H1 (cell line): ENCODE data around the gene SHMT2. TPM values are rescaled to one million over a fixed set of nuclear protein-coding genes. Genes with fewer than 3 reads are reported as not detected.

ENCODE experiments used
- CTCF ChIA-PET: fragments of 300-600 bp; sonication (Branson Sonifier 250); formaldehyde crosslinking; loops from one replicate; lab custom pipeline; 2021; ENCODE audit not compliant: partially characterized antibody; lab: Charles Lee
- POLR2A ChIA-PET: fragments of 300-600 bp; sonication (Branson Sonifier 250); formaldehyde crosslinking; loops from one replicate; lab custom pipeline; 2021; ENCODE audit warnings: inconsistent platforms; ENCODE audit not compliant: partially characterized antibody; lab: Charles Lee
- DNase-seq, 2 experiments: peaks; one replicate each; pipeline versions ENCODE4 v3.0.0 to v3.0.0-alpha.2; 2010 to 2022; ENCODE audit warnings: low spot score in 2 of 2, low read depth in 1 of 2, mixed read lengths in 1 of 2
- FAIRE-seq: peaks from 2 replicates; lab custom pipeline; 2011; peaks lifted over from hg19 to GRCh38; lab: Jason Lieb, UNC
- H2AFZ ChIP-seq: 2 replicates; pipeline ENCODE4 v1.8.1; 2012; ENCODE audit warnings: low read length, inconsistent platforms
- H2AK5ac ChIP-seq: 2 replicates; pipeline ENCODE4 v1.6.1; 2013; ENCODE audit warnings: low read depth, low read length
- H2BK120ac ChIP-seq: replicated peaks from 2 replicates; pipeline ENCODE3; 2013; ENCODE audit warnings: low read depth, low read length, inconsistent platforms
- H2BK12ac ChIP-seq: 2 replicates; pipeline ENCODE4 v1.6.1; 2013; ENCODE audit warnings: low read depth, low read length
- H2BK15ac ChIP-seq: 2 replicates; pipeline ENCODE4 v1.6.1; 2013; ENCODE audit warnings: low read length
- H2BK20ac ChIP-seq: 2 replicates; pipeline ENCODE4 v1.6.1; 2013; ENCODE audit warnings: low read length
- H2BK5ac ChIP-seq: 2 replicates; pipeline ENCODE4 v1.6.1; 2013; ENCODE audit warnings: low read depth, low read length
- H3K14ac ChIP-seq: 2 replicates; pipeline ENCODE4 v1.6.1; 2013; ENCODE audit warnings: inconsistent platforms; ENCODE audit not compliant: insufficient read length
- H3K18ac ChIP-seq: 2 replicates; pipeline ENCODE4 v1.6.1; 2013; ENCODE audit warnings: low read length; ENCODE audit errors: extremely low read depth
- H3K23ac ChIP-seq: 2 replicates; pipeline ENCODE4 v1.6.1; 2013; ENCODE audit warnings: inconsistent platforms; ENCODE audit not compliant: insufficient read length
- H3K23me2 ChIP-seq: 2 replicates; pipeline ENCODE4 v1.6.1; 2013; ENCODE audit warnings: low read depth, low read length
- H3K27ac ChIP-seq: 2 replicates; pipeline ENCODE4 v1.6.1; 2011; ENCODE audit warnings: low read depth, low read length, inconsistent platforms
- H3K27me3 ChIP-seq, 4 experiments: replicated peaks in 1 of 4; 1 replicate in 1 of 4; 2 replicates in 3 of 4; pipeline versions ENCODE4 v1.6.1 to v1.8.1; 2011 to 2013; ENCODE audit warnings: low read length in 3 of 4, mild to moderate bottlenecking in 3 of 4, inconsistent platforms in 2 of 4, mixed read lengths in 2 of 4, moderate library complexity in 1 of 4; ENCODE audit not compliant: control insufficient read depth in 3 of 4, insufficient read depth in 3 of 4; ENCODE audit errors: extremely low read depth in 1 of 4
- H3K36me3 ChIP-seq, 4 experiments: 2 replicates each; pipeline versions ENCODE4 v1.6.1 to v1.8.1; 2011 to 2013; ENCODE audit warnings: mild to moderate bottlenecking in 4 of 4, low read length in 3 of 4, moderate library complexity in 2 of 4, control low read depth in 1 of 4, inconsistent platforms in 1 of 4; ENCODE audit not compliant: insufficient read depth in 4 of 4, control insufficient read depth in 2 of 4
- H3K4ac ChIP-seq: replicated peaks from 2 replicates; pipeline ENCODE3; 2013; ENCODE audit warnings: low read length, low read depth, mixed read lengths, inconsistent platforms; ENCODE audit not compliant: insufficient read length
- H3K4me1 ChIP-seq, 4 experiments: replicated peaks in 1 of 4; 1 replicate in 1 of 4; 2 replicates in 3 of 4; pipeline versions ENCODE4 v1.6.1 to v1.8.1; 2011 to 2013; ENCODE audit warnings: low read length in 3 of 4, inconsistent platforms in 2 of 4, mixed read lengths in 1 of 4; ENCODE audit not compliant: insufficient read depth in 4 of 4, control insufficient read depth in 3 of 4
- H3K4me2 ChIP-seq, 2 experiments: 2 replicates each; pipeline versions ENCODE4 v1.6.1 to v1.8.1; 2011 to 2013; ENCODE audit warnings: low read depth in 2 of 2, low read length in 2 of 2, control low read depth in 1 of 2, inconsistent platforms in 1 of 2, mild to moderate bottlenecking in 1 of 2; ENCODE audit not compliant: insufficient read depth in 1 of 2
- H3K4me3 ChIP-seq, 4 experiments: fragments of 200-600, 300-600 bp in 1 of 4; sonication (generic), shearing (Covaris generic), sonication (Bioruptor Twin) in 1 of 4; 2 replicates each; pipeline versions ENCODE4 v1.5.1 to v1.8.1; 2011 to 2016; ENCODE audit warnings: low read length in 4 of 4, low read depth in 3 of 4, control low read depth in 2 of 4, inconsistent platforms in 2 of 4, mild to moderate bottlenecking in 2 of 4, mixed read lengths in 1 of 4, moderate library complexity in 1 of 4; ENCODE audit not compliant: insufficient read depth in 2 of 4; ENCODE audit errors: extremely low read depth in 1 of 4
- H3K56ac ChIP-seq: replicated peaks from 2 replicates; pipeline ENCODE3; 2013; ENCODE audit warnings: low read depth, mild to moderate bottlenecking, mixed read lengths, low read length, inconsistent platforms; ENCODE audit not compliant: insufficient read length
- H3K79me1 ChIP-seq: 2 replicates; pipeline ENCODE4 v1.6.1; 2013; ENCODE audit warnings: low read depth, low read length, control low read depth
- H3K79me2 ChIP-seq, 2 experiments: 2 replicates each; pipeline versions ENCODE4 v1.6.1 to v1.8.1; 2012 to 2013; ENCODE audit warnings: low read length in 2 of 2, mild to moderate bottlenecking in 2 of 2, inconsistent platforms in 1 of 2; ENCODE audit not compliant: insufficient read depth in 2 of 2, control insufficient read depth in 1 of 2
- H3K9ac ChIP-seq, 4 experiments: replicated peaks in 1 of 4; 1 replicate in 1 of 4; 2 replicates in 3 of 4; pipeline versions ENCODE4 v1.6.1 to v1.8.1; 2011 to 2013; ENCODE audit warnings: low read depth in 3 of 4, low read length in 3 of 4, control low read depth in 2 of 4, mild to moderate bottlenecking in 2 of 4, moderate library complexity in 2 of 4, inconsistent platforms in 1 of 4; ENCODE audit errors: extremely low read depth in 1 of 4
- H3K9me3 ChIP-seq, 2 experiments: 2 replicates each; pipeline versions ENCODE4 v1.6.1 to v1.8.1; 2012 to 2013; ENCODE audit warnings: mild to moderate bottlenecking in 2 of 2, moderate library complexity in 2 of 2, control low read depth in 1 of 2, inconsistent platforms in 1 of 2, low read depth in 1 of 2, low read length in 1 of 2, mixed read lengths in 1 of 2; ENCODE audit not compliant: insufficient read depth in 2 of 2
- H4K20me1 ChIP-seq, 2 experiments: replicated peaks in 1 of 2; 2 replicates each; pipeline versions ENCODE3 to v1.8.1; 2011 to 2013; ENCODE audit warnings: inconsistent platforms in 2 of 2, low read length in 2 of 2, mild to moderate bottlenecking in 1 of 2; ENCODE audit not compliant: insufficient read depth in 2 of 2, control insufficient read depth in 1 of 2
- H4K5ac ChIP-seq: 2 replicates; pipeline ENCODE4 v1.6.1; 2013; ENCODE audit warnings: low read length, low read depth, mixed read lengths, inconsistent platforms; ENCODE audit not compliant: insufficient read length
- H4K8ac ChIP-seq: 2 replicates; pipeline ENCODE4 v1.8.0; 2013; ENCODE audit warnings: mild to moderate bottlenecking, moderate library complexity, low read length, inconsistent platforms; ENCODE audit not compliant: insufficient read depth; ENCODE audit errors: extremely low read depth
- H4K91ac ChIP-seq: replicated peaks from 2 replicates; pipeline ENCODE3; 2013; ENCODE audit warnings: low read length, mixed read lengths, inconsistent platforms; ENCODE audit not compliant: insufficient read length
- CBX5 ChIP-seq: fragments of 300-800, 300-1000 bp; sonication (generic); IDR thresholded peaks from 2 replicates; pipeline ENCODE4 v1.7.1; 2016; ENCODE audit warnings: antibody characterized with exemption, low read length, low read depth
- WGBS, 2 experiments: shearing (Covaris generic) in 1 of 2; methylation state at CpG; one replicate each; pipeline versions ENCODE4 v1.1.6 to v1.1.7; 2013 to 2015; ENCODE audit warnings: low lambda C conversion rate in 2 of 2, mixed read lengths in 2 of 2, inconsistent platforms in 1 of 2, low coverage in 1 of 2, missing lambda C conversion rate in 1 of 2; ENCODE audit not compliant: insufficient replicate concordance in 2 of 2, insufficient coverage in 1 of 2, insufficient read length in 1 of 2; ENCODE audit errors: extremely low coverage in 1 of 2, missing lambda C conversion rate in 1 of 2; 5-methylcytosine and 5-hydroxymethylcytosine counted together
- polyA plus RNA-seq, 7 experiments: library from polyadenylated mRNA; depleted of rRNA in 3 of 7; stranded (reverse) in 5 of 7; unstranded in 2 of 7; fragments of >200 nt in 5 of 7; fragments of 200-250 nt in 2 of 7; gene quantifications; 1 replicate in 5 of 7; 2 replicates in 1 of 7; 4 replicates in 1 of 7; pipeline versions ENCODE4 v1.2.1 to v1.2.3, GENCODE V29; 2011 to 2013; ENCODE audit warnings: missing spikeins in 2 of 7, mixed read lengths in 2 of 7
- total RNA-seq: library from RNA; stranded (reverse); fragmentation: NEBNext Ultra II Directional; extraction: Animal tissue kit (Norgen Biotek cat#: 25700); gene quantifications from 2 replicates; pipeline ENCODE4 v1.2.1, GENCODE V29; 2021
- TF ChIP-seq, protein P1 (sequence below): IDR thresholded peaks from 2 replicates; pipeline ENCODE4 v1.6.1; 2011; ENCODE audit warnings: low read depth, mild to moderate bottlenecking, low read length; ENCODE audit not compliant: insufficient read depth

The SHMT2 gene
- total and polyA plus RNA-seq, 2 of the 8 experiments (the other 6 are each of a cell fraction or from before 2014, with no cell fraction given): 274 to 520 TPM

DNA sequence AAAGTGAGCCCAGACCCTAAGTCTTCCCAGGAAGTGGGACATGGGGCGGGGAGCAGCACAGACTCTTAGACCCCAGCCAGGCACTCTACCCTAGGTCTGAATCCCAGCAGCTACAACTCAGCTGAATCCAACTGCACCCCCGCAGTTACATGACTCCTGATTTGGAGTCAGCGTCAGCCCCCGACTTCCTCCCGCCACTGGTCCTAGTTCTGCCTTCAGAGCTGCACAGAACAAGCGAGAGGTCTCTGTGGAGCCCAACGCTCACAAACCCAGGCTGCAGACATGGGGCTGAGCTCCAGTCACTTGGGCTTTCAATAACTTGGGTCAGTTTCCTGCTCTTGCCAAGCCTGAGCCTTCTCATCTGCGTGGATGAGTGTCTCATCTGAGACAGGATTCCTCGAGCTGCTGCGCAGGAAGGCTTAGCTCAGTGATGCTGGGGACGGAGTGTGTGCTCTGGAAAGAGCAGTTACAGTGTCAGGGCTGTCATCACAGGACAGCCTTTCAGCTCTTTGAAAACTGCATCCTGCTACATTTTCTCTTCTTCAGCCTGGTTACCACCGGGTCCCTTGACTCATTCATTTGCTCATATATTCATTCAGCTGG is 43.5 kb upstream of the SHMT2 start:
- Histone ChIP-seq H4K8ac (no peak overlapping the region), H3K36me3 (peaks cover 39 to 74% (median 71%) of the 10 kb centered on the region in 4 experiments), H3K4me1 (no peaks in the 10 kb centered on the region; a peak in 1 of 7 replicates), H3K27me3 (no peaks in the 10 kb centered on the region), H3K27ac (no peak overlapping the region), H3K79me1 (no peaks in the 10 kb centered on the region), H3K18ac (no peak overlapping the region), H3K4ac (no peak overlapping the region), H3K4me3 (no peak overlapping the region), H2BK20ac (no peak overlapping the region), H3K56ac (no peak overlapping the region), H3K9ac (no peak overlapping the region), H2BK5ac (no peak overlapping the region), H4K91ac (no peak overlapping the region), H3K4me2 (no peak overlapping the region), H3K14ac (no peak overlapping the region), H2AK5ac (no peak overlapping the region), H2BK12ac (no peak overlapping the region), H3K9me3 (no peaks in the 10 kb centered on the region), H4K5ac (no peak overlapping the region), H3K23ac (no peak overlapping the region), H2AFZ (no peak overlapping the region), H3K23me2 (no peaks in the 10 kb centered on the region), H4K20me1 (peaks cover 9 to 16% of the 10 kb centered on the region in 2 experiments), H2BK15ac (no peak overlapping the region), H2BK120ac (no peak overlapping the region), H3K79me2 (no peaks in the 10 kb centered on the region)
- ChIA-PET CTCF (interaction anchor here (0.9 to 21.9 kb wide), 12 partner anchors 2 to 897 kb away, joined by 3 to 389 read pairs (median 4); partner anchors contain the start of gene LRP1-AS), POLR2A (interaction anchor here (0.5 to 11.0 kb wide), 9 partner anchors 11 to 596 kb away, joined by 3 to 91 read pairs (median 5); partner anchors contain the start of genes LRP1 and SHMT2)
- TF ChIP-seq, protein P1, sequence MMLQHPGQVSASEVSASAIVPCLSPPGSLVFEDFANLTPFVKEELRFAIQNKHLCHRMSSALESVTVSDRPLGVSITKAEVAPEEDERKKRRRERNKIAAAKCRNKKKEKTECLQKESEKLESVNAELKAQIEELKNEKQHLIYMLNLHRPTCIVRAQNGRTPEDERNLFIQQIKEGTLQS: no peak
- no peak for TF ChIP-seq CBX5
- FAIRE-seq (no peak), DNase-seq (no peak)
- 91% methylated on average over 12 of the region's 12 CpGs; no CpG with 5 or more reads in 1 of the 2 experiments for WGBS, 2 experiments
